Measurements from ENCODE around the gene RPUSD1.

GRCh38 chr16:779561-779960 lies 8.6 kb downstream of the RPUSD1 start:
- TF ChIP-seq CTCF (conservative IDR thresholded peaks at IDR 0.05), result no peak
- TF ChIP-seq EZH2 (IDR thresholded peaks at IDR 0.05; ENCODE audit: low read depth), result no peak

All from PC-9 (cell line).